Subcutaneous abdominal adipose tissue (tissue), 5 donors: ENCODE results near the gene GPA33.

Experiments
- H3K27ac ChIP-seq: one replicate; pipeline ENCODE4 v1.7.0; 2013; ENCODE audit warnings: low read depth, mild to moderate bottlenecking, inconsistent platforms, low read length, moderate library complexity
- H3K27me3 ChIP-seq, 5 donors: one replicate each; pipeline ENCODE4 v1.7.0; 2013; ENCODE audit warnings: low read length in 5 of 5, inconsistent platforms in 1 of 5; ENCODE audit not compliant: control insufficient read depth in 5 of 5, insufficient read depth in 4 of 5
- H3K36me3 ChIP-seq, 5 donors: one replicate each; pipeline ENCODE4 v1.7.0; 2013; ENCODE audit warnings: low read length in 5 of 5; ENCODE audit not compliant: control insufficient read depth in 5 of 5, insufficient read depth in 5 of 5
- H3K4me1 ChIP-seq, 5 donors: one replicate each; pipeline ENCODE4 v1.7.0; 2013; ENCODE audit warnings: low read length in 5 of 5, mild to moderate bottlenecking in 3 of 5, moderate library complexity in 1 of 5; ENCODE audit not compliant: control insufficient read depth in 5 of 5, insufficient read depth in 5 of 5
- H3K4me3 ChIP-seq, 5 donors: one replicate each; pipeline ENCODE4 v1.7.0; 2013; ENCODE audit warnings: low read length in 5 of 5, low read depth in 1 of 5
- H3K9ac ChIP-seq, 5 donors: one replicate each; pipeline ENCODE4 v1.7.0; 2013; ENCODE audit warnings: low read length in 5 of 5, mild to moderate bottlenecking in 4 of 5, moderate library complexity in 3 of 5
- H3K9me3 ChIP-seq, 5 donors: one replicate each; pipeline ENCODE4 v1.7.0; 2013; ENCODE audit warnings: low read length in 5 of 5; ENCODE audit not compliant: control insufficient read depth in 5 of 5
- donor health status: healthy.
- donor health status: healthy.
- donor health status: healthy.
- donor health status: healthy.
- donor health status: healthy.

Gene GPA33

DNA sequence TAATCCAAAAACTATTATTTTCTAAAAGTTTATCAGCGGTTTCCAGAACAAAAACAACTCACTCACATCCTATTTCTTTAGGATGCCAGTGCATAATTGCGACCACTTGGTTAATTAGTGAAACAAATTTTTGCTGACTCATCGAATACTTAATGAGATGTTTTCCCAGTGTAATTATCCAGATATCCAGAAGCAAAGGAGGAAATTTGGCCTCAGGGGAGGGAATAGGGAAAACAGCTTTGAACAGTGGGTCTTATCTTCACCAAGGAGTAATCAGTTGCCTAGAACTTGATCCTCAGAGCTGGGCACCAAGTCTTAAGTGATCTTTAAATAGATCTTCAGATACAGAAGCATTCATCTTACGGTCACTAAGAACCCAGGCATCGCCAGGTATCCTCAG is 28.0 kb upstream of the GPA33 start:
- H3K9ac ChIP-seq: no peak overlapping the region
- no peak overlapping the region for H3K4me3 ChIP-seq
- H3K27ac ChIP-seq: no peak overlapping the region
- no peaks in the 10 kb centered on the region for H3K36me3 ChIP-seq
- no peaks in the 10 kb centered on the region for H3K9me3 ChIP-seq
- H3K4me1 ChIP-seq: peaks cover 0 to 9% (median 8%) of the 10 kb centered on the region in 5 donors
- H3K27me3 ChIP-seq: peaks cover 4 to 22% (median 8%) of the 10 kb centered on the region in 5 donors

DNA sequence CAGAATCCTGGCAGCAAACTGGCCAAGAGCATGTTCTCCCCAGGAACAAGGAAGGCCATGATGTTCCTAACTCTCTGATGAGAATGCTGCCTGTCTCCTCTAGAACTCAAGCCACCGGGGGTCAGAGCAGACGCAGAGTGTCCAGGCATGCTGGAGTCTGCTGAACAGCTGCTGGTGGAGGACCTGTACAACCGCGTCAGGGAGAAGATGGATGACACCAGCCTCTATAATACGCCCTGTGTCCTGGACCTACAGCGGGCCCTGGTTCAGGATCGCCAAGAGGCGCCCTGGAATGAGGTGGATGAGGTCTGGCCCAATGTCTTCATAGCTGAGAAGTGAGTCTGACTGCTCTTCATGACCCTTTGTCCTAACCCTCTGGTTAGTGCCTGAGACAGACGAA is 27.0 kb upstream of the GPA33 start:
- Histone ChIP-seq H3K9ac (no peak overlapping the region), H3K9me3 (no peaks in the 10 kb centered on the region), H3K36me3 (no peaks in the 10 kb centered on the region), H3K4me3 (no peak overlapping the region), H3K27me3 (peaks cover 4 to 22% (median 8%) of the 10 kb centered on the region in 5 donors), H3K4me1 (peaks cover 0 to 9% (median 8%) of the 10 kb centered on the region in 5 donors), H3K27ac (no peak overlapping the region)

DNA sequence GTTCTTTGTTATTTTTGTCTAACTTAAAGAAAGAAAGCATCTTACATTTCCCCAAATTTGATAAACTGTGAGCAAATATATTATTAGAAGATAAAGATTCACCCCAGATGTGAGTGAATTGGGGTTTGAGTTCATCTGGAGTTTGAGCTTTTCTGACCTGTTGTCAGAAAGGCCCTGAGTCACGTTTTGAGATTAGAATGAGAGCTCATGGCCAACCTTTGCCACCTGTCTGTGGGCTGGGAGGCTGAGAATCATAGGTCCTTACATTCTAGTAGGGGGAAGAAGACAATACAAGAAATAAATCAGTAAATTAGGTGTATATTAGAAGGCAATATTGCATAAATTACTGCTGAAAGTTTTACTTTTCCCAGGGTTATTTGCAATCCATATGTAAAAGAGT is 26.0 kb upstream of the GPA33 start:
- H3K4me1 ChIP-seq: peaks cover 0 to 3% (median 2%) of the 10 kb centered on the region in 5 donors

DNA sequence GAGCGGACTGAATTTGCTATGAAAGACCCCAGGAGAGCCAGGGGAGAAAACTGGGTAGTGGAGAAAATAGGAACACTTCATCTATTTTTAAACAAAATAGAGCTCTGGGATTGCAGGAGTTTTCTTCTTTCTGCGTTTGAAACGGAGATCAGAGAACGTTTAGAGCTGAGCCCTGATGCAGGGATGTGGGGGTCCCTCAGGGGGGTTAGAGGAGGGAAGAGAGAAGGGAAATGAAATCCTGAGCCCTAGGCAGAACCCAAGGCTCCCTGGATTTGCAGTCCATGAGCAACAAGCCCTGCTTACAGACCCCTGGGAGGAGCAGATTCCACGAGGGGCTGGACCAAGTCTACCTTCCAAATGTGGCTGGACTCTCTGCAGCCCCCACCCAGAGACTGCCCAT is 25.5 kb upstream of the GPA33 start:
- Histone ChIP-seq H3K9me3 (no peaks in the 10 kb centered on the region), H3K4me3 (no peak overlapping the region), H3K4me1 (no peaks in the 10 kb centered on the region), H3K9ac (no peak overlapping the region), H3K27ac (no peak overlapping the region), H3K36me3 (no peaks in the 10 kb centered on the region), H3K27me3 (peaks cover 4 to 19% (median 7%) of the 10 kb centered on the region in 5 donors)

More for the DNA sequence above, 26.0 kb upstream of the GPA33 start:
- H3K36me3 ChIP-seq: no peaks in the 10 kb centered on the region
- H3K9me3 ChIP-seq: no peaks in the 10 kb centered on the region
- H3K9ac ChIP-seq: no peak overlapping the region
- H3K4me3 ChIP-seq: no peak overlapping the region
- H3K27me3 ChIP-seq: peaks cover 4 to 19% (median 8%) of the 10 kb centered on the region in 5 donors
- no peak overlapping the region for H3K27ac ChIP-seq

DNA sequence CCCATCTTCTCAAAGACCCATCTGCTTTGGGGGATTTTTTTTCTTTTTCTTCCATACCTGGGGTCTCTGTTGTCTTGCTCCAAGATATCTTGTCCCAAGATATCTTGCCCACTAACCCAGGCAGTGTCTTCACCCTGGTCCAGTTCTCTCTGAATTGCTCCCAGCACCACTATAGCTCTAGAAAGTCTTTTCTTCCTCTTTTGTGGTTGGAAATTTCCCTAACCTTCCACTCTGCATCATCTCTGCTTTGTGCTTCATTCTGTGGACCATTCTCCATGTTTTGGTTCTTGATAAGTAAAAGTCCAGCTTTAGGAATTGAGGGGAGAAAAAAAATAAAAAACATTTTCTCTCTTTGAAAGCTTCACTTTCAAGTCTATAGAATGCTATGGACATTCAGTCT is 24.5 kb upstream of the GPA33 start:
- Histone ChIP-seq H3K36me3 (no peaks in the 10 kb centered on the region), H3K4me1 (no peaks in the 10 kb centered on the region), H3K27me3 (peaks cover 4 to 15% (median 4%) of the 10 kb centered on the region in 5 donors), H3K9me3 (peaks cover 0 to 2% (median 0%) of the 10 kb centered on the region in 5 donors), H3K27ac (no peak overlapping the region), H3K4me3 (no peak overlapping the region), H3K9ac (no peak overlapping the region)

DNA sequence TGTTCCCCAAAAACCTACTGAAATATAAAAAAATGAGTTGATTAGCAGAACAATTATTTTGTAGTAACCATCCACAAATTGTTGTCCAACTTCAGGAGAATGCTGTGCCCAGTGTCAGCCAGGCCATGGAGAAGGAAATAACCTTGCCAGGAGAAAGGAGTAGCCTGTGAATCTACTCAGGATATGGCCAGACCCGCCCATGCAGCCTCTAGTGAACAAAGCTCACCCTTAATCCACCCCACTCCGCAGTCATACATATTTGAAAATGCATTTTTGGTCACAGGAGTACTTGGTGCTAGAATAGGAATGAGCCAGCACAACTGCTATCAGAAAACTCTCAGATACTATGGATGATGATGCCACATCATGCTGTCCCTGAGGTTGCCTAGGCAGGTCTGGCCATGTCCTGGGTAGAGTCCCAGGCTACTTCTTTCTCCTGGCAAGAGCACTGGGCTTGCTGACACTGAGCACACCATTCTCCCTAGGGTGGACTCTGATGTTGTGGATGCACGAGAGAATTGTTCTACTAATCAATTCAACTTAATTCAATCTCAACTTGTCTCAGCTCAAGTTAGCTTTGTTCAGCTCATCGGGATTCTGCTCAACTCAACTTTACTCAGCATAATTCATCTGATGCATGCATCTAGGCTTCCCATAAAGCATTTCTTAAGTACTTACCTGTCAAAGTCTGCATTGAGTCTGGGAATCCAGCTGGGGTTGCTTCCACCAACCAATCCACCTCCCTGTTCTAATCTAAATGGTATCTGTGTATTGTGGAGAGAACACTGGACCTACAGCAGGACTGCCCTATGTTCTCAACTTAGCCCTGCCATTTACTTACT is 21.9 kb upstream of the GPA33 start:
- H3K4me1 ChIP-seq: no peaks in the 10 kb centered on the region

DNA sequence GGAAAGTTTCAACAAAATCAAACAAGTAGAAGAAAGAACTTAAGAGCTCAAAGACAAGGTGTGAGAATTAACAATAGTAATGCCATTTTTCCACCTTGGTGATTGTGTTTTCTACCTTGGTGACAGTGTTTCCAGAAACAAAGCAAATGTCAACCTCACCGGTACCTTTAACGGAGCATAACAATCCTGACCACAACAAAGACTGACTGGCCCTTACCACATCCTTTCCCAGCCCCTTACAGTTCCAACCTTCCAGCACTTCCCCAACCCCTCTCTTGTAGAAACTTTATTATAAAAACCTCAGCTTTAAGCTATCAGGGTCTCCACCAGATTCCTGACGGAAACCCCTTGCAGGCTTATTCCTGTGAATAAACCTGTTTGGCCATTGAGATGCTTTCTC is 20.4 kb upstream of the GPA33 start:
- Histone ChIP-seq H3K4me3 (no peak overlapping the region), H3K36me3 (no peaks in the 10 kb centered on the region), H3K9me3 (peaks cover 0 to 3% (median 0%) of the 10 kb centered on the region in 5 donors), H3K27me3 (peaks cover 0 to 7% (median 2%) of the 10 kb centered on the region in 5 donors), H3K4me1 (no peaks in the 10 kb centered on the region), H3K9ac (no peak overlapping the region), H3K27ac (no peak overlapping the region)

More for the DNA sequence above, 21.9 kb upstream of the GPA33 start:
- H3K27me3 ChIP-seq: peaks cover 0 to 7% (median under 1%) of the 10 kb centered on the region in 5 donors
- no peak overlapping the region for H3K4me3 ChIP-seq
- H3K9ac ChIP-seq: no peak overlapping the region
- peaks cover 0 to 3% (median 0%) of the 10 kb centered on the region in 5 donors for H3K9me3 ChIP-seq
- no peaks in the 10 kb centered on the region for H3K36me3 ChIP-seq
- no peak overlapping the region for H3K27ac ChIP-seq

DNA sequence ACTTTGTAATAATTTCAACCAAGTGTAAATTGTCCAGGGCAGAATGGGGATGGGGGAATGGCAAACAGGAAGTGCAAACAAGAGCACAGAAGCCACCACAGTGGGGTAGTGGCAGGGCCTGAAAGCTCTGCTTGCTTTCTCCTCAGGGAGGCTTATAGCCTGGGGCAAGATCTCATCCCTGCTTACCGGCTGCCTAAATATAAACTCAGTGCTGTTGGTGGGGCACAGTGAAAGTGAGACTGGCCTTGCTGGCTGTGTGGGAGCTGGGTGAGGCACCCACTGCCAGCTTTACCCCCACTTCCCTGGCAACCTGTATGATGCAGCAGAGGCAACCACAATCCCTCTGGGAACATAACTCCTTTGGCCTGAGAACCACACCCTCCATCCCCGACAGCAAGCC is 18.9 kb upstream of the GPA33 start:
- Histone ChIP-seq H3K4me1 (peaks cover 0 to 3% (median 0%) of the 10 kb centered on the region in 5 donors), H3K4me3 (no peak overlapping the region), H3K36me3 (no peaks in the 10 kb centered on the region), H3K9ac (no peak overlapping the region), H3K27ac (no peak overlapping the region), H3K9me3 (peaks cover 0 to 3% (median 0%) of the 10 kb centered on the region in 5 donors), H3K27me3 (peaks cover 0 to 5% (median 0%) of the 10 kb centered on the region in 5 donors)

DNA sequence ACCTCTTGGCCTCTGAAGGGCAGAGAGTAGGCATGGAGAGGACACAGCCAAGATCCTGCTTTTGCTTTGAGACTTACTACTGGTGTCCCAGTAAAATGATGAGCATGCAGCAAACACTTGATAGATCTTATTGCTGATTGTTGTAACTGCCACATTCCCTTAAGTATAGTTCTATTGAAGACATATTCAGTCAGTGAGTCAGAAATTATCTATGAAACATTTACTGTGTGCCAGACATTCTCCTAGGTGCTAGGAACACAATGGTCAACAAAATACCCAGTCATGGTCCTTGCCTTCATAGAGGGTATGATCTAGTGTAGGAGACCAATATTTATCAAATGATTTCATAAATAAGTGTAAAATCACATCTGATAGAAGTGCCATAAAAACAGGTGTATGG is 17.3 kb upstream of the GPA33 start:
- H3K36me3 ChIP-seq: no peaks in the 10 kb centered on the region
- no peak overlapping the region for H3K4me3 ChIP-seq
- peaks cover 0 to 3% (median 0%) of the 10 kb centered on the region in 5 donors for H3K9me3 ChIP-seq
- H3K27me3 ChIP-seq: peaks cover 0 to 5% (median 0%) of the 10 kb centered on the region in 5 donors
- no peak overlapping the region for H3K27ac ChIP-seq
- H3K9ac ChIP-seq: no peak overlapping the region
- H3K4me1 ChIP-seq: peaks cover 0 to 3% (median 0%) of the 10 kb centered on the region in 5 donors

DNA sequence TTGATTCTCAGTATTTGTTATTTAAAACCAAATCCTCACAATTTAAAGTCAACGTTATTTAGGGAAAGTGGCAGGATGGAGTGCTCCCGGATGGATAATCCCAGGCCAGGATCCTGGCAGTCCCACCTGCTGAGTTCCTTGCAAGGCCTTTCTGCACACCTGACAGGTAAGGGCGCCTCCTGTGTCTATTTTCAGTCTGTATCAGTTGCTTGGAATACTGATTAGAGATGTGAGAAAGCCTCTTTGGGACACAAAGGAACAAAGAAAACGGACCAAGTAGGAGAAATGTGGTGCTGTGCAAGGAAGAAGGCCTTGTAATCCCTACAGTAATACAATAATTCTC is 15.9 kb upstream of the GPA33 start:
- no peaks in the 10 kb centered on the region for H3K36me3 ChIP-seq
- no peak overlapping the region for H3K4me3 ChIP-seq
- no peak overlapping the region for H3K9ac ChIP-seq
- H3K27me3 ChIP-seq: peaks cover 0 to 5% (median 0%) of the 10 kb centered on the region in 5 donors
- H3K27ac ChIP-seq: no peak overlapping the region
- peaks cover 0 to 3% (median 0%) of the 10 kb centered on the region in 5 donors for H3K9me3 ChIP-seq
- H3K4me1 ChIP-seq: peaks cover 0 to 3% (median 0%) of the 10 kb centered on the region in 5 donors
